GM21529 (cell line): ENCODE measurements around the gene TTC21A.
"Not testable (repeated sequence)": the region's sequence is repeated elsewhere in the genome, so short reads cannot be mapped to it uniquely, and the experiment has no call there.

Experiments
- ATAC-seq: cut with Tn5 transposase; IDR thresholded peaks from one replicate; pipeline ENCODE4 v1.9.1; 2021; ENCODE audit not compliant: unreplicated experiment

TTC21A gene

GRCh38 chr3:39149498-39150147 lies 42.1 kb downstream of the TTC21A start:
- no peak for ATAC-seq

GRCh38 chr3:39150148-39150802 lies 42.8 kb downstream of the TTC21A start:
- ATAC-seq: no peak

GRCh38 chr3:39150803-39151631 lies 43.5 kb downstream of the TTC21A start:
- no peak for ATAC-seq

- no peak for ATAC-seq
Measured at GRCh38 chr3:39153977-39154279, 46.4 kb downstream of the TTC21A start.

- no peak for ATAC-seq
Measured at GRCh38 chr3:39154280-39155021, 47.0 kb downstream of the TTC21A start.

- no peak for ATAC-seq
Measured at GRCh38 chr3:39156421-39156820, 48.9 kb downstream of the TTC21A start.

GRCh38 chr3:39157359-39157758 lies 49.9 kb downstream of the TTC21A start:
- no peak for ATAC-seq

- ATAC-seq: no peak
Measured at GRCh38 chr3:39158148-39158715, 50.8 kb downstream of the TTC21A start.

GRCh38 chr3:39164414-39164813 lies 56.9 kb downstream of the TTC21A start:
- no peak for ATAC-seq

- no peak for ATAC-seq
Measured at GRCh38 chr3:39165518-39165917, 58.0 kb downstream of the TTC21A start.

- ATAC-seq: no peak
Measured at GRCh38 chr3:39166134-39166710, 58.7 kb downstream of the TTC21A start.

- no peak for ATAC-seq
Measured at GRCh38 chr3:39166932-39167532, 59.6 kb downstream of the TTC21A start.

- no peak for ATAC-seq
Measured at GRCh38 chr3:39168156-39168780, 60.8 kb downstream of the TTC21A start.

- no peak for ATAC-seq
Measured at GRCh38 chr3:39169712-39170111, 62.2 kb downstream of the TTC21A start.

GRCh38 chr3:39170461-39170860 lies 63.0 kb downstream of the TTC21A start:
- no peak for ATAC-seq

- ATAC-seq: not testable (repeated sequence)
Measured at GRCh38 chr3:39170877-39171276, 63.4 kb downstream of the TTC21A start.

- ATAC-seq: no peak
Measured at GRCh38 chr3:39171860-39172259, 64.4 kb downstream of the TTC21A start.

- no peak for ATAC-seq
Measured at GRCh38 chr3:39173318-39174125, 66.0 kb downstream of the TTC21A start.
